Suprapubic skin (tissue), 3 donors: ENCODE data around the gene CTDSP2.

Experiments used
- CTCF ChIP-seq, 2 donors: fragments of 200-600 bp in 1 of 2; fragments of 450-650 bp in 1 of 2; sonication (generic) in 1 of 2; IDR thresholded peaks; one replicate each; pipeline ENCODE4 v1.5.1; 2016 to 2019; ENCODE audit warnings: antibody characterized with exemption in 2 of 2, mild to moderate bottlenecking in 1 of 2, moderate library complexity in 1 of 2
- POLR2A ChIP-seq, 2 donors: fragments of 450-650 bp; IDR thresholded peaks; one replicate each; pipeline ENCODE4 v1.6.1; 2017; ENCODE audit warnings: antibody characterized with exemption in 2 of 2, mild to moderate bottlenecking in 2 of 2, moderate library complexity in 2 of 2

GRCh38 chr12:57823131-57823907 lies 23.2 kb downstream of the CTDSP2 start:
- TF ChIP-seq CTCF (IDR thresholded peaks at IDR 0.05) (no peak), POLR2A (IDR thresholded peaks at IDR 0.05) (no peak)
